ENCODE measurements around the gene FBXW8.
A peak's percentile ranks its signal among the peaks of the same experiment; 100 is the strongest.

FBXW8 gene

DNA sequence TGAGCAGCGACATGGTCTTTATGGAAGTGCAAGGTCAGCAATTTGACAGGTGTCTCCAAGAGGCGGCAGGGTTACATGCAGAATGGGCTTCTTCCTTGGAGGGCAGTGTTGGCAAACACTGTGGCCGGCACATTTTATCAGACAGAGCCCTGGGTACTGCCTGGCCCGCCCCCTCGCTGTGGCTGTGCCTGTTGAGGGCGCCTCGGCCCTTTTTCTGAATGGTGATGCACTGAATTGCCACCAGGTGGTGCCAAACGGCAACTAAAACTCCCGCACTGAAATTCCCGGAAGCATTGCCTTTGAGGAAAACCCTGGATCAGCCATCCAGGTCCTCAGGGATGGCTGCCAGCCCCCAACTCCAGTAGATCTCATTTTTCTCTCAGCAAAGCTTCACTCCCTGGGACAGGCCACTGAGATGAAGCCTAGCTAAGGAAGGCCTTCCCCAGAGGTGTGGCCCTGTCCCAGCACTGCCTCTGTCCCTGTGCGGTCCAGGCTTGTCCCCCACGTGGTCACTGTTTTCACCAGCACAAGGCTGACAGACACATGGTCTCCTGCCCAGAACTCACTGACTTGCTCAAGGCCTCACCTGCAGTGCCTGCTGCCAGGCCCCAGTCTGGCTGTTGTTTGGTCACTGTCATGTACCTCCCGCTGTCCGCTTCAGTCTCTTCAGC is 114.9 kb downstream of the FBXW8 start:
- DNase-seq: peak; percentile 33

GRCh38 chr12:117026343-117026742 is 115.6 kb downstream of the FBXW8 start:
- DNase-seq: no peak

DNA sequence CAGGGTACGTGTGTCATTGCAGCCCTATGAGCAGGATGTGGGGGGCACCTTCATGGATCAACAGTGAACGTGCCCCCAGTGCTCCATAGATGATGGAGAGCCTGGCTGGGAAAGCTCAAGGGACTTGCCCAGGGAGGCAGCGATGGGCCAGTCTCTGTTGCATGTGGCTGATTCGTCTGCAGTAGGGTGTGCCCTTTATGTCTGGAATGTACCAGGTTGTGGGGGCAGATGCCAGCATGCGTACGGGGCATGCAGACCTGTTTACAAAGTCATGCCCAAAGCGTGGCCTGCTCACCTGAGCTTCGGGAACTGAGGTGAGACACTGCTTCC is 116.1 kb downstream of the FBXW8 start:
- DNase-seq: no peak

DNA sequence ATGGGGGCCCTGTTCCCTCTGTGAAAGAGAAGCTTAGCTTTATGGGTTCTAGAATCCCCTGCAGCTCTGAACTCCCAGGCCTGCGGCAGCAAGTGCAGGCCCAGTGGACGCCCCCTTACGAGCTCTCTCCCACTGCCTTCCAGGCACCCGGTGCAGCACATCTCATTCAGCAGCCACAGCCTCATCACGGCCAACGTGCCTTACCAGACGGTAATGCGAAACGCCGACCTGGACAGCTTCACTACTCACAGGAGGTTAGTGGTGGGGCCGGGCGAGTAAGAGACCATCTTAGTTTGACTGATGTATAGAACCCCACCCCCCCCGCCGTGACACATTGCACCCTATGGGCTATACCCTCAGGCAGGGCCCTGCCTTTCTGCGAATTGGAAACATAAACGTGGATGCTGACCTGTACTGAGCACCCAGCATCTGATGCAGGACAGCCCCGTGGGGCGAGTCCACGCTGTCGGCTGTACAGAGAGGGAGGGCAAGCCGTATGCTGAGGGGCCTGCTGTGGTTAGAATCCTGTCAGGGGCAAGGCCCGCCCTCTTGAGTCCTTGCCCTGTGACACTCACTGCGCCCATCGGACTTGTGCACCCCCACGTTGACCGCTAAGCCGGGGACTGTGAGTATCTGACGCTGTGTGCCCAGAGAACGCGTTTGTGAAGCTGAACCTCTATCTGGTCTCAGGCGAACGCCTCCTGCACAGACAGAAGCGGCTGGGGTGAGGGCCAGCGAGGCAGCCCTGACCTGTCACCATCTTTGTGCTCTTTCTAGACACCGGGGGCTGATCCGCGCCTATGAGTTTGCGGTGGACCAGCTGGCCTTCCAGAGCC is 116.7 kb downstream of the FBXW8 start:
- DNase-seq: no peak

GRCh38 chr12:117028254-117028653 is 117.5 kb downstream of the FBXW8 start:
- no peak for DNase-seq

- DNase-seq: no peak
Measured at GRCh38 chr12:117030187-117030900, 119.6 kb downstream of the FBXW8 start.

- no peak for DNase-seq
Measured at GRCh38 chr12:117031843-117032592, 121.3 kb downstream of the FBXW8 start.

GRCh38 chr12:117032593-117033381 is 122.0 kb downstream of the FBXW8 start:
- no peak for DNase-seq

DNA sequence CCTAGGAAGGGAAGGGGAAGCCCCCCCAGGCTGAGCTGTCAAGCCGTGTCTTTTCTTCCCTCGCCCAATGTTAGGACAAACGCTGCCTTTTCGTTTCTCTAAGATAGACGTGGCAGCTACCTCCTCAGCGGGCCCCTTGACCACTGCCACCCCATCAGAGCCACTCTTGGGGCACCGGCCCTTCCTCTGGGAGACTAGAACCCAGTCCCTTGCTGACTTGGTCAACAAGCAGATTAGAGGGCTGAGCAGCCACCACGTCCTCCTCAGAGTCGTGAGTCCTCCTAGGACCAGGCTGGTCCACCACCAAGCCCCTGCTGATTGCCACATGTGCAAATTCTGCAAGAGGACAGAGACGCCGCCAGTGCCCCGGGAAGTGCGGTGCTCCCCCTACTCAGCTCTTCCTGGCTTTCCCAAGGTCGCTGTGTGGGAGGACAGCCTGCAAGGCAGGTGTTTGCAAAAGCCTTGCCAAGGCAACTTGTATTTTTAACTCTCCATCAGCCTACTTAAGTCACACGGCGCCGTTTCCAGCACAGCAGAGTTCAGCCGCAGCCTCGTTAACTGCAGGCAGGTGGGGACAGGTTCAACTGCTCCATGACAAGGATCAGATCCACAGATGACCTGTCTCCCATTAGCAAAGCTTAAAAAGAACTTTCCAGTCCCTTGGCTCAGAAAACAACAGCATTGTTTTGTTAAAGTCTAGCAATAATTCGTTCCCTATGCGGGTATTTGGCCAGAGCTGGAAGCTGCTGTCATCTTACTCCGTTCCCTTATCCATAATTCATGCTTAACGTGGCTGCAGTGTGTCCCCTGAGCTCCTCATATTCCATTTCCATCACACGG is 122.9 kb downstream of the FBXW8 start:
- no peak for DNase-seq

DNA sequence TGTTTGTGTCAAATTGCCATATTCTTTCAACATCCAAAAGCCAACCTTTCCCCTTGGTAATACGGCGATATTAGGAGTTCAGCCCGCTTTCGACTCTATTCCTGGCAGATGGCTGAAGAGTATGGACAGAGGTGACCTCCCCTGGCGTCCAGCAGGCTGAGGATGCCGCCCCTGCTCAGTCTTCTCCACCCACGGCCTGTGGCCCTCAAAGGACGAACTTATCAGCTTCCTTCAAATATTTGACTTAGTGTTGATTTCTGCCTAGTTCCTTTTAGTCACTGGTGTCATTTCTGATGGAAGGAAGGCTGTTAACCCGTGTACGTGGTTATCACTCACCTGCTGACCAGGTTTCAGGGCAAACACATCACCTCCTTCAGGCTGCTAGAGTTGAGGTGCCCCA is 123.5 kb downstream of the FBXW8 start:
- DNase-seq: no peak

GRCh38 chr12:117034701-117035151 is 124.0 kb downstream of the FBXW8 start:
- no peak for DNase-seq

DNA sequence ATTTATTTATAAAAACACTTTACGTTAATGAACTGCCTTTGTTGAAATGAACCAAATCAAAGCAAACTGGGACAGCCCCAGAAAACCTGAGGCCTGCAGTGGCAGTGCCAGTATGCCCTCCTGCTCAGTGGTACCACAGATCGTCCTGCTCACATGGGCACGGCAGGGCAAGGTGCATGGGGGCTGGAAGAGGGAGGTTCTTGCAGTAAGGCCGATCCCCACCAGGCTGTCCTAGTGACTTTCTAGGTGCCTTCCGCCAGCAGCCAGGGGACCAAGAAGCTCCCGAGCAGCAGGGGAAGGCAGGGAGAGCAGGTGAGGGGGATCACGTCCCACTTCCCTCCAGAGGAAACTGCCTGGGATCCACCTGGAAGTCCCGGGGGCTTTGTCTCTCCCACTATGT is 124.5 kb downstream of the FBXW8 start:
- DNase-seq: no peak

DNA sequence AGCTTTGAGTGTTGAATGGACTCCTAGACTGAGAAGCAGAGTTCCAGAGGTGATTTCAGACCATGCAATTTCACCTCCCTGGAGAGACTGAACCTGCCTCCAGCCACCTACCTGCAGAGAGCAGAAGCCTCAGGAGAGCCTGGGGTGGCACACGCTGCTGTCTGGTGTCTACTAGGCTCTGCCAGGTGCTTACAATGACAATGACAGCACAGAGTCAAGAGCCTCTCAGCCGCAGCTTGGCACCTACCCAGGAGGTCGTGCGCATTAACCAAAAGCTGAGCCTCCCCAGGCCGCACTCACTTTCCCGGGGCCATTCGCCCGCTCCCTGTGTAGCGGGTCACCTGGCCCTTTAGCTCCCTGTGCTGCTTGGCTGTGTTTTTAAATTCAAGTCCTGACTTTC is 125.3 kb downstream of the FBXW8 start:
- DNase-seq: no peak

- no peak for DNase-seq
Measured at GRCh38 chr12:117036547-117036946, 125.8 kb downstream of the FBXW8 start.

DNA sequence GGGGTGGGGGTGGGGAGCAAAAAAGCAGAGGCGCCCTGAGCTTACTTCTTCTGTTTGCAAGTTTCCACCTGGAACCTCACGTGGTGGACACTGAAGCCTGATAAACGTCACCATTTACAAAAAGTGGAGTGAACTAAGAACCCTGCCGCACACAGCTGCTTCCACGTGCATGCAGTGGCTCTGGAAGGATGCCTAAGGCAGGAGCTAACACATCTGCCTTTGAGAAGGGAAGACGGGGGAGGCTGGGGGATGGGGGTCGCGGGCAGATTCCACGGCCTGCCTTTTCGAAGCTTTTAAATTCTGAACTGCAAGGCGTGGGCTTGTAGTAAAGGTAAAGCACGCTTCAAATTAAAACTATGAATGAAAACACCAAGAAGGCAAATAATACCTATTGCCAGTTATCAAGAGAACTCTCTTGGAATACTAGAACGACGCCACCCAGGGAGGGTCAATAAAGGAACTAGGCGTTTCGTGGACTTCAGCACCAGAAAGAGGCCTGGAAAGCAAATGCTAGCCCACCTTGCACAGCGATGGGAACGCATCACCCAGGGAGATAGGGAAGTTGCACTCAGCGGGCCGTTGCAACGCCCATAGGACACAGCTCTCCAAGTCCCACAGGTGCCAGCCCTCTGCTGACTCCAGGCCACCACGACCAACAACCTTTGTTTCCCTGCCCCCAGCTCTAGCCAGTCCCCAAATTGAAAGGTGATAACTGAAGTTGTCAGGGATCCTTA is 126.7 kb downstream of the FBXW8 start:
- DNase-seq: no peak

DNA sequence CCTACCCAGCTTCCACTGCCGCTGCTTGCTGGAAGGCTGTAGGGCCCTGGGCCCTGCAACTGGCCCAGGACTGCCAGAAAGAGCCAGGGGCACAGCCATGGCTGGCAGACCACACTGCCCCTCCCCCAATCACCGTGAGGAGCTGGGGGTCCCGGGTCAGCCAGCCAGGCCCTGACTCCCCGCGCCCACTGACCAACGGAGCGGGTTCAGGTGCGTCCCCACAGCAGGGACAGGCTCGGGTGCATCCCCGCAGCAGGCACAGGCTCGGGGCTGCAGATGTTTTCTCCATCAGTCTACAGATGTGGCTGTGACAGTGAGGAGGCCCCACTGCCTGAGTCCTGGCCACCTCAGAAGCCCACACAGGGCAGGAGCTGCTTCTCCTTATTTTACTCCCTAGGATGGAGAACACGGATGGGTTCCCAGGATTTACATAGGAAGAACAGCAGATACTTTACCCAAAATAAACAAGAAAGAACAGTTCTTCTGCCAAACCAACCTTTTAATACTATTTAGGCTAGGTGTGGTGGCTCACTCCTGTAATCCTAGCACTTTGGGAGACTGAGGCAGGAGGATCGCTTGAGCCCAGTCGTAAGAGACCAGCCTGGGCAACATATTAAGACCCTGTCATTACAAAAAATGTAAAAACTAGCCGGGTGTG is 127.4 kb downstream of the FBXW8 start:
- no peak for DNase-seq

DNA sequence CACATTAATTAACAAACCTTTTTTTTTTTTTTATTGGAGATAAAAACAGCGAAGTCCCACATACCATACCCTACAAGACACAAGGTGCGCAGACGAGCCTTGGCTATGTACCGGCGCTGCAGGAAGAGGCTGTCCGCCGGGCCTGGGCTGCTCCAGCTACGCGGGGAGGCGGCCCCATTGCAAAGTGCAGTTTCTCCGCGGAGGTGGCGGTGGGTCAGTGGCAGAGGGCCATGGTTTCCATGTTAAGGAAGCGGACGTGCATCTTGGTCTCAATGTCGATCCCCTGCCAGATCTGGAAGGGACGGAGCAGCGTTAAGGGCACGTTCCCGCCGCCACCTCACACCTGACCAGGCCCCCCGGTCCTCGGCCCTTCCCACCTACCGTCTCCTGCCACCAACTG is 128.2 kb downstream of the FBXW8 start:
- DNase-seq: no peak

DNA sequence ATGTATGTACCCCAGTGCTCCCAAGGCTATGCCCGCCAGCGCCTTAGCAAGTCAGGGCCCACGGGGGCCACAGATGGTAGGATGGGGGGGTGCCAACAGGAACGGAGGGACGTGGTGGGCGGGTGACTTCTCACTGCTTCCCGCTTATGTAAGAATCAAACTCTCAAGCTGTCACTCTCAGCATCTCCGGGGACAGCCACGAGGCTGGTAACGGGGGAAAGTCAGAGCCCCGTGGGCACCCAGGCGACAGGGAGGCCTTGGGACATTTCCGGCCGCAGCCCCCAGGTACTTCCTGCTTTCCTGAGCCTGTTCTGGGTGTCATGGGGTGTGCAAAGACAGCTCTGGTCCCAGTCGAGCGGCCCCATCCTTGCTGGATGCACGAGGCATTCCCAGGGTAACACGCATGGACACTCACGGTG is 129.2 kb downstream of the FBXW8 start:
- DNase-seq: no peak

DNA sequence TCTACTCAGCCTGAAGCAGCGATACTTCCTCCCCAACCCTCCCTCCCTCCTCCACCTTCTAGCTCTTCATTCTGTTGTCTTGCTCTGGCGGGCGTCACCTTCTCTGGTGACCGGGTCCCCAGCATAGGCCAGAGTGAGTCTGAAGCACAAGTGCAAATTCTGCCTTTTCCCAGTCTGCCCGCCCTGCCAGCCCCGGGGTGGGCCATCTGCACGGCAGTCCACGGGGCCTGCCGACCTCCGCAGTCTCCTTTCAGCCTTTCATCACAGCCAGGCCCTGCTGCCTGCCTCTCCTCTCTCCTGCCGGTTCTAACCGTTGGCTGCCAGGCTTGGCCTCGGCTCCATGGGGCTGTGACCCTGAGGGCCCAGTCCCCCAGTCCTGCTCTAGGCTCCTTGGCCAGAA is 129.7 kb downstream of the FBXW8 start:
- no peak for DNase-seq

DNA sequence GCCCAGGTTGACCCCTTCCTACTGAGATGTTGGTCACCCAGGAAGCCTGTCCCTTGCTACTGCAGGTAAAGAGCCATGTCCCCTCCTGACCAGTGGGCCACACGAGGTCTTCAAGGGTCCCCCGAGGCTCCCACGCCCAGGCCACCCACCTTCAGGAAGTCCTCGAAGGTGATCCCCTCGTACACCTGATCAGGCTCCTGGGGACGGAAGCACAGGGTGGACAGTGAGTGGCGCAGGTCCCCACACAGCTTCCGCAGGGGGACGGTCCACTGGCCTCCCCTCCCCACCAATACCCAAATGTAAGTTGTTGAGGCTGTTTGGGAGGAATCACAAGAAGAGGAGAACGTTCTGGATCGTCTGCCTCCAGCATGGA is 131.0 kb downstream of the FBXW8 start:
- no peak for DNase-seq
